Forelimb muscle (tissue), 1 donor: ENCODE measurements around the gene IER3IP1. TPM values are rescaled to one million over a fixed set of nuclear protein-coding genes. Genes with fewer than 3 reads are reported as not detected.

Experiments used
- polyA plus RNA-seq: library from polyadenylated mRNA; unstranded; fragments of 120-200 nt; gene quantifications from one replicate; pipeline ENCODE4 v1.2.1, GENCODE V29; 2013; ENCODE audit not compliant: insufficient read length

Gene IER3IP1
- polyA plus RNA-seq, 1 donor: 20.2 TPM

Other genes starting within 250 kb of the IER3IP1 start
- gene ELOA2, start 140.7 kb downstream of the IER3IP1 start, polyA plus RNA-seq: not detected
- 18.6 TPM for gene HDHD2, start 25.9 kb downstream of the IER3IP1 start, polyA plus RNA-seq
- not detected for gene SKOR2, start 75.3 kb upstream of the IER3IP1 start, polyA plus RNA-seq